NK-92 treated with Interleukin-12 subunit alpha and Interleukin-12 subunit beta, amount 100 ng/mL, for 24 hours (cell line): Measurements from ENCODE around the gene OXSM.

Source experiments
- DNase-seq: peaks from one replicate; lab custom pipeline; 2025; lab: John Stamatoyannopoulos, UW

The OXSM gene

GRCh38 chr3:25804676-25805075 is 14.8 kb downstream of the OXSM start:
- no peak for DNase-seq

- no peak for DNase-seq
These were observed 22.8 kb downstream of the OXSM start for GRCh38 chr3:25812644-25813043.

GRCh38 chr3:25817107-25817506 is 27.2 kb downstream of the OXSM start:
- no peak for DNase-seq

- DNase-seq, result no peak
These were observed 27.7 kb downstream of the OXSM start for GRCh38 chr3:25817638-25818037.

GRCh38 chr3:25818335-25818734 is 28.4 kb downstream of the OXSM start:
- DNase-seq, result no peak

- no peak for DNase-seq
These were observed 30.5 kb downstream of the OXSM start for GRCh38 chr3:25820366-25820765.

- DNase-seq, result no peak
These were observed 31.1 kb downstream of the OXSM start for GRCh38 chr3:25820816-25821486.

- no peak for DNase-seq
These were observed 32.1 kb downstream of the OXSM start for GRCh38 chr3:25821746-25822573.

GRCh38 chr3:25823314-25823713 is 33.4 kb downstream of the OXSM start:
- DNase-seq, result no peak

- DNase-seq, result no peak
These were observed 36.6 kb downstream of the OXSM start for GRCh38 chr3:25826510-25826909.

- DNase-seq, result no peak
These were observed 40.7 kb downstream of the OXSM start for GRCh38 chr3:25830373-25831280.

- DNase-seq, result no peak
These were observed 41.7 kb downstream of the OXSM start for GRCh38 chr3:25831578-25831977.

GRCh38 chr3:25834346-25834745 is 44.5 kb downstream of the OXSM start:
- DNase-seq, result no peak

- DNase-seq, result no peak
These were observed 46.7 kb downstream of the OXSM start for GRCh38 chr3:25836579-25836978.

- DNase-seq, result no peak
These were observed 47.1 kb downstream of the OXSM start for GRCh38 chr3:25837038-25837437.

- DNase-seq, result no peak
These were observed 50.2 kb downstream of the OXSM start for GRCh38 chr3:25840099-25840498.

- no peak for DNase-seq
These were observed 53.4 kb downstream of the OXSM start for GRCh38 chr3:25843332-25843731.
